ENCODE results near the gene MINK1. TPM values are rescaled to one million over a fixed set of nuclear protein-coding genes. Genes with fewer than 3 reads are reported as not detected.
"Not testable (repeated sequence)": the region's sequence is repeated elsewhere in the genome, so short reads cannot be mapped to it uniquely, and the experiment has no call there.

Gene MINK1
- total RNA-seq, 1 experiment from 2014 or later: 68.8 TPM

DNA sequence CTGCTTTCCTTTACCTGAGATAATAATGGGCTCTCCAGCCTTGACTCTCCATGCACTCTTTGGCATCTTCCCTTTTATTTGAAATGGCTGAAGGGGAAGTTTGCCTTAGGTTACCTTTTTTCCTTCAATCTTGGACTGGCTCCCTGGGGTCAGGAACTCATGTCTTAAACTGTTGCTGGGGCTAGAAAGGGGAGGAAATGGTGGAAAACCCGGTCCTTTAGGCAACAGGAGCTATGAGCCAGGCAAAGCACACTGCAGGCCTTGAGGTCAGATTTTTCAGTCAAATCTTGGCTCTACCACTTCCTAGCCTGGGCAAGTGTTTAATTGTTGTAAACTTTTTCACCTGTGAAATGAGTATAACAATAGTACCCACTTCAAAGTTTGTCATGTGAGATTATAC lies 30.2 kb downstream of the MINK1 start:
- no peaks in the 10 kb centered on the region for H4K20me1 ChIP-seq (ENCODE audit: control insufficient read depth, insufficient read depth, insufficient read length)
- no peak overlapping the region for H3K4ac ChIP-seq (ENCODE audit: low read depth, low read length)
- H4K91ac ChIP-seq (ENCODE audit: insufficient read length, low read depth, low read length): no peak overlapping the region
- no peak overlapping the region for H2BK120ac ChIP-seq (ENCODE audit: low read depth, low read length, poor library complexity, severe bottlenecking)
- no peaks in the 10 kb centered on the region for H3K27me3 ChIP-seq (ENCODE audit: insufficient read depth, low read length)
- H4K8ac ChIP-seq (replicated peaks; ENCODE audit: insufficient read length, low read depth, low read length): no peak overlapping the region
- Mint-ChIP-seq H3K36me3 (ENCODE audit: insufficient read depth in 1 of 3, low read depth in 3 of 3) (peaks cover 0 to 2% (median 0%) of the 10 kb centered on the region in 3 experiments; a peak in 4 of 7 replicates), H3K27ac (peak overlapping the region in 2 of 3 experiments; percentile 9 to 46; a peak in 2 of 7 replicates), H3K9me3 (no peaks in the 10 kb centered on the region), H3K27me3 (ENCODE audit: low read depth) (no peaks in the 10 kb centered on the region), H3K4me3 (no peak overlapping the region), H3K4me1 (peaks cover 25 to 27% of the 10 kb centered on the region in 2 experiments)
- no peak overlapping the region for H4K5ac ChIP-seq (ENCODE audit: insufficient read length, low read depth, low read length)
- H3K27ac ChIP-seq (ENCODE audit: insufficient read length, low read depth, low read length): no peak overlapping the region
- H3K4me1 ChIP-seq (ENCODE audit: insufficient read depth, low read length): peaks cover 15% of the 10 kb centered on the region; the same call in 1 of the 2 replicates
- TF ChIP-seq, protein P1, sequence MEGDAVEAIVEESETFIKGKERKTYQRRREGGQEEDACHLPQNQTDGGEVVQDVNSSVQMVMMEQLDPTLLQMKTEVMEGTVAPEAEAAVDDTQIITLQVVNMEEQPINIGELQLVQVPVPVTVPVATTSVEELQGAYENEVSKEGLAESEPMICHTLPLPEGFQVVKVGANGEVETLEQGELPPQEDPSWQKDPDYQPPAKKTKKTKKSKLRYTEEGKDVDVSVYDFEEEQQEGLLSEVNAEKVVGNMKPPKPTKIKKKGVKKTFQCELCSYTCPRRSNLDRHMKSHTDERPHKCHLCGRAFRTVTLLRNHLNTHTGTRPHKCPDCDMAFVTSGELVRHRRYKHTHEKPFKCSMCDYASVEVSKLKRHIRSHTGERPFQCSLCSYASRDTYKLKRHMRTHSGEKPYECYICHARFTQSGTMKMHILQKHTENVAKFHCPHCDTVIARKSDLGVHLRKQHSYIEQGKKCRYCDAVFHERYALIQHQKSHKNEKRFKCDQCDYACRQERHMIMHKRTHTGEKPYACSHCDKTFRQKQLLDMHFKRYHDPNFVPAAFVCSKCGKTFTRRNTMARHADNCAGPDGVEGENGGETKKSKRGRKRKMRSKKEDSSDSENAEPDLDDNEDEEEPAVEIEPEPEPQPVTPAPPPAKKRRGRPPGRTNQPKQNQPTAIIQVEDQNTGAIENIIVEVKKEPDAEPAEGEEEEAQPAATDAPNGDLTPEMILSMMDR (conservative IDR thresholded peaks at IDR 0.05): no peak
- DNase-seq: no peak
- no peak overlapping the region for H2BK15ac ChIP-seq (ENCODE audit: low read depth, low read length)
- H3K18ac ChIP-seq (ENCODE audit: insufficient read length, low read depth, low read length): no peak overlapping the region
- no peaks in the 10 kb centered on the region for H3K79me2 ChIP-seq (ENCODE audit: insufficient read depth, low read length)
- no peak overlapping the region for H3T11ph ChIP-seq (ENCODE audit: low read length)
- no peak overlapping the region for H3K56ac ChIP-seq (ENCODE audit: insufficient read length, low read depth, low read length)
- H2AK5ac ChIP-seq (ENCODE audit: insufficient read length, low read length): no peak overlapping the region
- no peak overlapping the region for H2AFZ ChIP-seq (ENCODE audit: low read length)
- H2BK12ac ChIP-seq (ENCODE audit: insufficient read length, low read depth, low read length): no peak overlapping the region
- H3K4me2 ChIP-seq (ENCODE audit: insufficient read depth, insufficient read length, low read length): no peak overlapping the region
- H3K79me1 ChIP-seq (ENCODE audit: insufficient read depth, low read depth, low read length, poor library complexity, severe bottlenecking): no peaks in the 10 kb centered on the region
- H3K9ac ChIP-seq (ENCODE audit: extremely low read depth, insufficient read length, low read length): no peak overlapping the region
- no peak overlapping the region for H2BK5ac ChIP-seq (ENCODE audit: insufficient read length, low read length)
- H2BK20ac ChIP-seq (ENCODE audit: low read depth, low read length, poor library complexity, severe bottlenecking): no peak overlapping the region
- H3K23me2 ChIP-seq (ENCODE audit: insufficient read length, low read depth, low read length, poor library complexity, severe bottlenecking): no peaks in the 10 kb centered on the region
- no peak overlapping the region for H3K23ac ChIP-seq (ENCODE audit: insufficient read length, low read depth, low read length)
- no peaks in the 10 kb centered on the region for H3K9me3 ChIP-seq (ENCODE audit: control insufficient read depth, low read depth, low read length)
- WGBS (ENCODE audit: extremely low coverage, insufficient read length, low lambda C conversion rate): no CpG with 5 or more reads among the region's 1 CpG
- no peak overlapping the region for H3K14ac ChIP-seq (ENCODE audit: insufficient read depth, low read length)

DNA sequence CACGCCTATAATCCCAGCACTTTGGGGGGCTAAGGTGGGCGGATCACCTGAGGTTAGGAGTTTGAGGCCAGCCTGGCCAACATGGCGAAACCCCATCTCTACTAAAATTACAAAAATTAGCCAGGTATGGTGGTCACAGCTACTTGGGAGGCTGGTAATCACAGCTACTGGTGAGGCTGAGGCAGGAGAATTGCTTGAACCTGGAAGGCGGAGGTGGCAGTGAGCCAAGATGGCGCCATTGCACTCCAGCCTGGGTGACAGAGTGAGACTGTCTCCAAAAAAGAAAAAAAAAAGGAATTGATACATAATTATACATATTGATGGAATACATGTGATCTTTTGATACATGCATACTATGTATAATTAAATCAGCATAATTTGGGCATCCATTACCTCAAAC lies 34.4 kb downstream of the MINK1 start:
- H2AK5ac ChIP-seq (ENCODE audit: insufficient read length, low read length); H3K27ac ChIP-seq (ENCODE audit: insufficient read length, low read depth, low read length); H3K14ac ChIP-seq (ENCODE audit: insufficient read depth, low read length); H3K9me3 ChIP-seq (ENCODE audit: control insufficient read depth, low read depth, low read length); H3K4ac ChIP-seq (ENCODE audit: low read depth, low read length); H3K56ac ChIP-seq (ENCODE audit: insufficient read length, low read depth, low read length); H2BK20ac ChIP-seq (ENCODE audit: low read depth, low read length, poor library complexity, severe bottlenecking); H2BK15ac ChIP-seq (ENCODE audit: low read depth, low read length); H3K27me3 Mint-ChIP-seq (ENCODE audit: low read depth); H3T11ph ChIP-seq (ENCODE audit: low read length); H3K4me1 Mint-ChIP-seq; H4K5ac ChIP-seq (ENCODE audit: insufficient read length, low read depth, low read length); H3K36me3 Mint-ChIP-seq (ENCODE audit: insufficient read depth in 1 of 3, low read depth in 3 of 3); H3K18ac ChIP-seq (ENCODE audit: insufficient read length, low read depth, low read length); H2BK12ac ChIP-seq (ENCODE audit: insufficient read length, low read depth, low read length); H3K4me1 ChIP-seq (ENCODE audit: insufficient read depth, low read length); H3K27me3 ChIP-seq (ENCODE audit: insufficient read depth, low read length); DNase-seq; H2AFZ ChIP-seq (ENCODE audit: low read length); H3K4me3 Mint-ChIP-seq; H3K79me2 ChIP-seq (ENCODE audit: insufficient read depth, low read length); H3K9ac ChIP-seq (ENCODE audit: extremely low read depth, insufficient read length, low read length); H3K4me2 ChIP-seq (ENCODE audit: insufficient read depth, insufficient read length, low read length); H4K20me1 ChIP-seq (ENCODE audit: control insufficient read depth, insufficient read depth, insufficient read length); H4K8ac ChIP-seq (replicated peaks; ENCODE audit: insufficient read length, low read depth, low read length); H3K23me2 ChIP-seq (ENCODE audit: insufficient read length, low read depth, low read length, poor library complexity, severe bottlenecking); H3K79me1 ChIP-seq (ENCODE audit: insufficient read depth, low read depth, low read length, poor library complexity, severe bottlenecking); H3K27ac Mint-ChIP-seq; H3K23ac ChIP-seq (ENCODE audit: insufficient read length, low read depth, low read length); H4K91ac ChIP-seq (ENCODE audit: insufficient read length, low read depth, low read length); H2BK5ac ChIP-seq (ENCODE audit: insufficient read length, low read length); H2BK120ac ChIP-seq (ENCODE audit: low read depth, low read length, poor library complexity, severe bottlenecking); H3K9me3 Mint-ChIP-seq: not testable (repeated sequence)
- no CpG with 5 or more reads among the region's 5 CpGs for WGBS (ENCODE audit: extremely low coverage, insufficient read length, low lambda C conversion rate)
